Caco-2 (cell line): Measurements from ENCODE around the gene CRYBB1. TPM values are rescaled to one million over a fixed set of nuclear protein-coding genes. Genes with fewer than 3 reads are reported as not detected.

Experiments used
- BruUV-seq: library from RNA; stranded (reverse); fragments of 400-500 nt; replicated peaks from 2 replicates; lab custom pipeline; 2021; lab: Mats Ljungman, UMichigan
- CTCF ChIA-PET: fragments of 300-600 bp; sonication (Branson Sonifier 250); formaldehyde crosslinking; loops from one replicate; lab custom pipeline; 2022; ENCODE audit warnings: antibody characterized with exemption; lab: Charles Lee
- POLR2A ChIA-PET: fragments of 300-600 bp; sonication (Branson Sonifier 250); formaldehyde crosslinking; loops from one replicate; lab custom pipeline; 2022; ENCODE audit warnings: antibody characterized with exemption; lab: Charles Lee
- DNase-seq, 2 experiments: peaks; one replicate each; pipeline versions ENCODE4 v3.0.0 to v3.0.0-alpha.2; 2020 to 2022
- H3K27me3 ChIP-seq: replicated peaks from 2 replicates; pipeline ENCODE4 v1.6.0; 2011; ENCODE audit warnings: low read length; ENCODE audit not compliant: control insufficient read depth, insufficient read depth
- H3K36me3 ChIP-seq: 2 replicates; pipeline ENCODE4 v1.5.1; 2011; ENCODE audit warnings: low read length; ENCODE audit not compliant: control insufficient read depth, insufficient read depth
- H3K4me1 ChIP-seq: fragments of 250-450 bp; sonication (Bioruptor Pico); 2 replicates; pipeline ENCODE4 v1.5.1; 2020; ENCODE audit warnings: mild to moderate bottlenecking
- H3K4me3 ChIP-seq: 2 replicates; pipeline ENCODE4 v1.5.1; 2011; ENCODE audit warnings: low read depth, mild to moderate bottlenecking, control low read depth, low read length
- H3K9me3 ChIP-seq: fragments of 250-450 bp; sonication (Bioruptor Pico); 2 replicates; pipeline ENCODE4 v1.5.1; 2020; ENCODE audit warnings: mild to moderate bottlenecking, moderate library complexity
- H3K27ac Mint-ChIP-seq: one replicate; pipeline ENCODE4 v1.8.0; 2022; ENCODE audit warnings: mixed read lengths; ENCODE audit not compliant: unreplicated experiment
- H3K27me3 Mint-ChIP-seq: one replicate; pipeline ENCODE4 v1.8.0; 2022; ENCODE audit warnings: mixed read lengths; ENCODE audit not compliant: insufficient read depth, unreplicated experiment
- H3K36me3 Mint-ChIP-seq: one replicate; pipeline ENCODE4 v1.8.0; 2022; ENCODE audit warnings: mild to moderate bottlenecking, mixed read lengths; ENCODE audit not compliant: insufficient read depth, unreplicated experiment
- H3K4me1 Mint-ChIP-seq: one replicate; pipeline ENCODE4 v1.8.0; 2022; ENCODE audit warnings: low read depth, mixed read lengths; ENCODE audit not compliant: unreplicated experiment
- H3K4me3 Mint-ChIP-seq: one replicate; pipeline ENCODE4 v1.8.0; 2022; ENCODE audit warnings: mild to moderate bottlenecking, moderate library complexity, mixed read lengths; ENCODE audit not compliant: unreplicated experiment
- H3K9me3 Mint-ChIP-seq: one replicate; pipeline ENCODE4 v1.8.0; 2022; ENCODE audit warnings: mixed read lengths; ENCODE audit not compliant: unreplicated experiment
- intact Hi-C: fragments of 100-400 bp; cut with micrococcal nuclease; formaldehyde crosslinking; loops from one replicate; pipeline ENCODE4 v1.10.0; 2022; ENCODE audit not compliant: unreplicated experiment
- microRNA-seq: library from miRNA; unstranded; fragments of <30 nt; microRNA quantifications from one replicate; pipeline ENCODE4 v1.2.0, GENCODE V29; 2022
- total RNA-seq: library from RNA; stranded (reverse); gene quantifications from 2 replicates; pipeline ENCODE4 v1.2.3, GENCODE V29; 2022
- TF ChIP-seq, protein P1 (sequence below), 2 experiments: fragments of 200-600 bp in 1 of 2; IDR thresholded peaks; 1 replicate in 1 of 2; 2 replicates in 1 of 2; pipeline versions ENCODE4 v1.5.1 to v1.8.0; 2011 to 2022; ENCODE audit warnings: antibody characterized with exemption in 1 of 2, control low read depth in 1 of 2, inconsistent platforms in 1 of 2, low read depth in 1 of 2, low read length in 1 of 2, mild to moderate bottlenecking in 1 of 2, moderate library complexity in 1 of 2; ENCODE audit not compliant: insufficient read depth in 1 of 2, severe bottlenecking in 1 of 2, unreplicated experiment in 1 of 2

Gene CRYBB1
- total RNA-seq, 1 experiment from 2014 or later, result not detected

GRCh38 chr22:26550498-26551033 lies 67.3 kb downstream of the CRYBB1 start:
- Histone ChIP-seq H3K9me3 (no peaks in the 10 kb centered on the region), H3K27me3 (no peaks in the 10 kb centered on the region), H3K4me3 (no peak overlapping the region), H3K36me3 (no peaks in the 10 kb centered on the region), H3K4me1 (no peaks in the 10 kb centered on the region)
- Mint-ChIP-seq H3K36me3 (peaks cover 6% of the 10 kb centered on the region), H3K9me3 (no peaks in the 10 kb centered on the region), H3K27me3 (no peaks in the 10 kb centered on the region), H3K4me3 (no peak overlapping the region), H3K27ac (no peak overlapping the region), H3K4me1 (peaks cover 6% of the 10 kb centered on the region)
- DNase-seq, result no peak
- TF ChIP-seq, protein P1, sequence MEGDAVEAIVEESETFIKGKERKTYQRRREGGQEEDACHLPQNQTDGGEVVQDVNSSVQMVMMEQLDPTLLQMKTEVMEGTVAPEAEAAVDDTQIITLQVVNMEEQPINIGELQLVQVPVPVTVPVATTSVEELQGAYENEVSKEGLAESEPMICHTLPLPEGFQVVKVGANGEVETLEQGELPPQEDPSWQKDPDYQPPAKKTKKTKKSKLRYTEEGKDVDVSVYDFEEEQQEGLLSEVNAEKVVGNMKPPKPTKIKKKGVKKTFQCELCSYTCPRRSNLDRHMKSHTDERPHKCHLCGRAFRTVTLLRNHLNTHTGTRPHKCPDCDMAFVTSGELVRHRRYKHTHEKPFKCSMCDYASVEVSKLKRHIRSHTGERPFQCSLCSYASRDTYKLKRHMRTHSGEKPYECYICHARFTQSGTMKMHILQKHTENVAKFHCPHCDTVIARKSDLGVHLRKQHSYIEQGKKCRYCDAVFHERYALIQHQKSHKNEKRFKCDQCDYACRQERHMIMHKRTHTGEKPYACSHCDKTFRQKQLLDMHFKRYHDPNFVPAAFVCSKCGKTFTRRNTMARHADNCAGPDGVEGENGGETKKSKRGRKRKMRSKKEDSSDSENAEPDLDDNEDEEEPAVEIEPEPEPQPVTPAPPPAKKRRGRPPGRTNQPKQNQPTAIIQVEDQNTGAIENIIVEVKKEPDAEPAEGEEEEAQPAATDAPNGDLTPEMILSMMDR (IDR thresholded peaks at IDR 0.05; ENCODE audit: insufficient read depth in 1 of 2, low read depth in 1 of 2, low read length in 1 of 2, severe bottlenecking in 1 of 2, unreplicated experiment in 1 of 2), result no peak
- intact Hi-C loops, result no loop called here
- ChIA-PET CTCF (no interaction called here), POLR2A (no interaction called here)
- BruUV-seq, result no TSS peak

DNA sequence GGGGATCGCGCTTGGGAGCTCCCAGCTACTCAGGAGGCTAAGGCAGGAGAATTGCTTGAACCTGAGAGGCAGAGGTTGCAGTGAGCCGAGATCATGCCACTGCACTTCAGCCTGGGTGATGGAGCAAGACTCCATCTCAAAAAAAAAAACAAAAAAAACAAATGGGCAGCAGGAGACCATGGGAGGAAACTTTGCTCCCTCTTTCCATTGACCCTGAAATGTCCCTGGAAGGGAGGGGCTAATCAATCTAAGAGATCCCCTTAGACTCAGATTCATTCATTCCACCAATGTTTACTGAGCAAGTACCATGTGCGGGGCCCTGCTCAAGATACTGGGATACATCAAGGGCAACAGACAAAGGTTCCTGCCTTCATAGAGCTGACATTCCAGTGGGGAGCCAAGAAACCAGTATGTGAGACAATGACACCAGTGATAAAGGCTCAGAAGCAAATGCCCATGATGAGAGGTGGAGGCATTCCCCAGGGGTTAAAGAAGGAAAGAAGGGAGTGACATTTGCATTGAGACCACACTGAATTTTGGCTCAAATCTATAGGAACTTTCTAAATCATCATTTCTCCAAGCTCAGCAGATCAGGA lies 67.8 kb downstream of the CRYBB1 start:
- H3K36me3 ChIP-seq, result no peaks in the 10 kb centered on the region
- peaks cover 6% of the 10 kb centered on the region for H3K36me3 Mint-ChIP-seq
- ChIA-PET CTCF (no interaction called here), POLR2A (no interaction called here)
- H3K27ac Mint-ChIP-seq, result no peak overlapping the region
- H3K4me3 ChIP-seq, result no peak overlapping the region
- no TSS peak for BruUV-seq
- no peaks in the 10 kb centered on the region for H3K9me3 ChIP-seq
- peaks cover 6% of the 10 kb centered on the region for H3K4me1 Mint-ChIP-seq
- no peaks in the 10 kb centered on the region for H3K27me3 ChIP-seq
- intact Hi-C loops, result no loop called here
- H3K4me3 Mint-ChIP-seq, result no peak overlapping the region
- H3K4me1 ChIP-seq, result no peaks in the 10 kb centered on the region
- H3K27me3 Mint-ChIP-seq, result no peaks in the 10 kb centered on the region
- no peak for DNase-seq
- TF ChIP-seq, protein P1 (IDR thresholded peaks at IDR 0.05; ENCODE audit: insufficient read depth in 1 of 2, low read depth in 1 of 2, low read length in 1 of 2, severe bottlenecking in 1 of 2, unreplicated experiment in 1 of 2), result no peak
- no peaks in the 10 kb centered on the region for H3K9me3 Mint-ChIP-seq

Small RNA genes lying within 50 kb of the gene (microRNA-seq; reads per million reads assigned to microRNA genes)
- 5.0 reads per million, percentile 34 among the genes with 10 or more reads in this experiment for gene MIR548J

Other genes with a start within 250 kb of the CRYBB1 start
- gene ASPHD2, start 188.8 kb downstream of the CRYBB1 start, total RNA-seq, result not detected in 2 replicates
- gene HPS4, start 134.2 kb downstream of the CRYBB1 start, total RNA-seq, result 35.1 and 36.6 TPM in 2 replicates
- 19.0 and 21.8 TPM in 2 replicates for gene SRRD, start 134.2 kb downstream of the CRYBB1 start, total RNA-seq
- gene TFIP11, start 105.6 kb downstream of the CRYBB1 start, total RNA-seq, result 27.4 and 27.7 TPM in 2 replicates
- 9.5 and 11.5 TPM in 2 replicates for gene TPST2, start 27.9 kb downstream of the CRYBB1 start, total RNA-seq
- gene CRYBA4, start 3.9 kb upstream of the CRYBB1 start, total RNA-seq, result 0.68 TPM in 1 of 2 replicates, not detected in the other
- 0.30 and 0.41 TPM in 2 replicates for gene MIAT, start 39.6 kb upstream of the CRYBB1 start, total RNA-seq